PC-3 (cell line): ENCODE data around the gene OTUB1. TPM values are rescaled to one million over a fixed set of nuclear protein-coding genes. Genes with fewer than 3 reads are reported as not detected.

Experiments used
- ATAC-seq: fragments of 200-7000 bp; cut with Tn5 transposase; 2 replicates; pipeline ENCODE4 v1.9.1; 2020; ENCODE audit warnings: mild to moderate bottlenecking, moderate library complexity
- BruUV-seq: library from RNA; stranded (reverse); fragments of 400-500 nt; replicated peaks from 2 replicates; lab custom pipeline; 2021; lab: Mats Ljungman, UMichigan
- CTCF ChIA-PET: fragments of 300-600 bp; sonication (Branson Sonifier 250); formaldehyde crosslinking; loops from one replicate; lab custom pipeline; 2022; ENCODE audit warnings: antibody characterized with exemption; lab: Charles Lee
- POLR2A ChIA-PET: fragments of 300-600 bp; sonication (Branson Sonifier 250); formaldehyde crosslinking; loops from one replicate; lab custom pipeline; 2022; ENCODE audit warnings: antibody characterized with exemption; ENCODE audit not compliant: unreplicated experiment; lab: Charles Lee
- DNase-seq: peaks from one replicate; pipeline ENCODE4 v3.0.0-alpha.2; 2015
- H2AFZ ChIP-seq: fragments of 300-600 bp; sonication (generic); 2 replicates; pipeline ENCODE4 v1.6.0; 2016; ENCODE audit warnings: antibody characterized with exemption, low read length
- H3F3A ChIP-seq: fragments of 300-600 bp; sonication (generic); one replicate; pipeline ENCODE4 v1.6.0; 2017; ENCODE audit warnings: antibody characterized with exemption, low read length, control low read depth, mild to moderate bottlenecking; ENCODE audit not compliant: unreplicated experiment
- H3K27ac ChIP-seq: fragments of 300-600 bp; sonication (generic); 2 replicates; pipeline ENCODE4 v1.5.1; 2016; ENCODE audit warnings: mild to moderate bottlenecking, low read length
- H3K27me3 ChIP-seq: fragments of 300-600 bp; sonication (generic); 2 replicates; pipeline ENCODE4 v1.6.1; 2016; ENCODE audit warnings: low read length, mixed read lengths
- H3K36me3 ChIP-seq: fragments of 300-600 bp; sonication (generic); 2 replicates; pipeline ENCODE4 v1.6.1; 2016; ENCODE audit warnings: low read depth, mixed run types, low read length, mixed read lengths
- H3K4me1 ChIP-seq: fragments of 300-600 bp; sonication (generic); 2 replicates; pipeline ENCODE4 v1.5.1; 2016; ENCODE audit warnings: low read length; ENCODE audit not compliant: insufficient read depth
- H3K4me2 ChIP-seq: fragments of 300-600 bp; sonication (generic); 2 replicates; pipeline ENCODE4 v1.6.0; 2016; ENCODE audit warnings: low read length
- H3K4me3 ChIP-seq: fragments of 300-600 bp; sonication (generic); 2 replicates; pipeline ENCODE4 v1.5.1; 2016; ENCODE audit warnings: mild to moderate bottlenecking, low read length, mixed read lengths
- H3K79me2 ChIP-seq: fragments of 300-600 bp; sonication (generic); 2 replicates; pipeline ENCODE4 v1.6.1; 2017; ENCODE audit warnings: low read length, mixed read lengths
- H3K9ac ChIP-seq: fragments of 300-600 bp; sonication (generic); 2 replicates; pipeline ENCODE4 v1.6.0; 2016; ENCODE audit warnings: mild to moderate bottlenecking, low read length
- H3K9me2 ChIP-seq: fragments of 300-600 bp; sonication (generic); replicated peaks from 2 replicates; pipeline ENCODE4 v1.6.1; 2016; ENCODE audit warnings: mixed run types, low read length, mixed read lengths
- H3K9me3 ChIP-seq: fragments of 300-600 bp; sonication (generic); 2 replicates; pipeline ENCODE4 v1.6.1; 2016; ENCODE audit warnings: low read length, mixed read lengths
- H4K20me1 ChIP-seq: fragments of 300-600 bp; sonication (generic); 2 replicates; pipeline ENCODE4 v1.6.1; 2016; ENCODE audit warnings: low read length, mixed read lengths
- EZH2 ChIP-seq: fragments of 300-600 bp; sonication (generic); IDR thresholded peaks from one replicate; pipeline ENCODE4 v1.6.1; 2017; ENCODE audit warnings: antibody characterized with exemption, mild to moderate bottlenecking, low read length; ENCODE audit not compliant: unreplicated experiment
- EZH2phosphoT487 ChIP-seq: fragments of 300-600 bp; sonication (generic); IDR thresholded peaks from 2 replicates; pipeline ENCODE4 v1.6.1; 2018; ENCODE audit warnings: mild to moderate bottlenecking, antibody characterized with exemption, low read length, borderline replicate concordance
- intact Hi-C: fragments of 100-400 bp; cut with micrococcal nuclease; formaldehyde crosslinking; loops from 2 replicates; pipeline ENCODE4 v1.9.0; 2023
- total RNA-seq: library from RNA; depleted of rRNA; stranded (reverse); fragments of >200 nt; gene quantifications from 2 replicates; pipeline ENCODE4 v1.2.3, GENCODE V29; 2014
- TF ChIP-seq, protein P1 (sequence below): fragments of 300-600 bp; sonication (generic); conservative IDR thresholded peaks from 2 replicates; pipeline ENCODE4 v1.5.1; 2017; ENCODE audit warnings: antibody characterized with exemption, low read depth, mild to moderate bottlenecking, low read length

OTUB1 gene
- total RNA-seq, 1 experiment from 2014 or later, result 129 TPM

DNA sequence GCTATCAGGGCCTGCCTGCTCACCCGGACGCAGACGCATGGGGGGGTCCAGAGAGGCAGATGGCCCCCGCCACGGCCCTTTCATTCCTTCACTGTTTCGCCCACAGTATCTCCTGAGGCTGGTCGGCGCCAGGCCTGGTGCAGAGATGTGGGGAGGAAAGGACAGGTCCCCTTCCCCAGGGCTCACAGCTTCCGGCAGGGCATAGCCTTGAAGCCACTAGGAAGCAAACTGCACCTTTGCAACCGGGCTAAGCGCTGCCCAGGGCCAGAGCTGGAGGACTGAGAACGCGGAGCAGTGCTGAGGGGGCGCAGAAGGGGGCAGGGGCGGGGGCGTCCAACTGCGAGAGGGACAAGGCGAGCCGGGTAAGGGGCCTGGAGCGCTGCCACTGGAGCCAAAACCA lies 29.3 kb downstream of the OTUB1 start:
- no peak overlapping the region for H2AFZ ChIP-seq
- H3K79me2 ChIP-seq, result no peaks in the 10 kb centered on the region
- H4K20me1 ChIP-seq, result no peaks in the 10 kb centered on the region
- POLR2A ChIA-PET, result interaction anchor here (0.6 kb wide), 1 partner anchor 53 kb away, joined by 3 read pairs; no protein-coding TSS in a partner anchor
- no peak for DNase-seq
- no peaks in the 10 kb centered on the region for H3K27me3 ChIP-seq
- no peaks in the 10 kb centered on the region for H3K36me3 ChIP-seq
- no peaks in the 10 kb centered on the region for H3F3A ChIP-seq
- no TSS peak for BruUV-seq
- H3K4me1 ChIP-seq, result no peaks in the 10 kb centered on the region
- intact Hi-C loops, result no loop called here
- CTCF ChIA-PET, result interaction anchor here (0.6 kb wide), 1 partner anchor 285 kb away, joined by 6 read pairs; no protein-coding TSS in a partner anchor
- no peak overlapping the region for H3K4me3 ChIP-seq
- H3K9me3 ChIP-seq, result no peaks in the 10 kb centered on the region
- no peak overlapping the region for H3K27ac ChIP-seq
- H3K9me2 ChIP-seq, result no peaks in the 10 kb centered on the region
- TF ChIP-seq, protein P1, sequence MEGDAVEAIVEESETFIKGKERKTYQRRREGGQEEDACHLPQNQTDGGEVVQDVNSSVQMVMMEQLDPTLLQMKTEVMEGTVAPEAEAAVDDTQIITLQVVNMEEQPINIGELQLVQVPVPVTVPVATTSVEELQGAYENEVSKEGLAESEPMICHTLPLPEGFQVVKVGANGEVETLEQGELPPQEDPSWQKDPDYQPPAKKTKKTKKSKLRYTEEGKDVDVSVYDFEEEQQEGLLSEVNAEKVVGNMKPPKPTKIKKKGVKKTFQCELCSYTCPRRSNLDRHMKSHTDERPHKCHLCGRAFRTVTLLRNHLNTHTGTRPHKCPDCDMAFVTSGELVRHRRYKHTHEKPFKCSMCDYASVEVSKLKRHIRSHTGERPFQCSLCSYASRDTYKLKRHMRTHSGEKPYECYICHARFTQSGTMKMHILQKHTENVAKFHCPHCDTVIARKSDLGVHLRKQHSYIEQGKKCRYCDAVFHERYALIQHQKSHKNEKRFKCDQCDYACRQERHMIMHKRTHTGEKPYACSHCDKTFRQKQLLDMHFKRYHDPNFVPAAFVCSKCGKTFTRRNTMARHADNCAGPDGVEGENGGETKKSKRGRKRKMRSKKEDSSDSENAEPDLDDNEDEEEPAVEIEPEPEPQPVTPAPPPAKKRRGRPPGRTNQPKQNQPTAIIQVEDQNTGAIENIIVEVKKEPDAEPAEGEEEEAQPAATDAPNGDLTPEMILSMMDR, result no peak
- TF ChIP-seq EZH2phosphoT487 (no peak), EZH2 (no peak)
- no peak for ATAC-seq
- H3K9ac ChIP-seq, result no peak overlapping the region
- H3K4me2 ChIP-seq, result no peak overlapping the region

DNA sequence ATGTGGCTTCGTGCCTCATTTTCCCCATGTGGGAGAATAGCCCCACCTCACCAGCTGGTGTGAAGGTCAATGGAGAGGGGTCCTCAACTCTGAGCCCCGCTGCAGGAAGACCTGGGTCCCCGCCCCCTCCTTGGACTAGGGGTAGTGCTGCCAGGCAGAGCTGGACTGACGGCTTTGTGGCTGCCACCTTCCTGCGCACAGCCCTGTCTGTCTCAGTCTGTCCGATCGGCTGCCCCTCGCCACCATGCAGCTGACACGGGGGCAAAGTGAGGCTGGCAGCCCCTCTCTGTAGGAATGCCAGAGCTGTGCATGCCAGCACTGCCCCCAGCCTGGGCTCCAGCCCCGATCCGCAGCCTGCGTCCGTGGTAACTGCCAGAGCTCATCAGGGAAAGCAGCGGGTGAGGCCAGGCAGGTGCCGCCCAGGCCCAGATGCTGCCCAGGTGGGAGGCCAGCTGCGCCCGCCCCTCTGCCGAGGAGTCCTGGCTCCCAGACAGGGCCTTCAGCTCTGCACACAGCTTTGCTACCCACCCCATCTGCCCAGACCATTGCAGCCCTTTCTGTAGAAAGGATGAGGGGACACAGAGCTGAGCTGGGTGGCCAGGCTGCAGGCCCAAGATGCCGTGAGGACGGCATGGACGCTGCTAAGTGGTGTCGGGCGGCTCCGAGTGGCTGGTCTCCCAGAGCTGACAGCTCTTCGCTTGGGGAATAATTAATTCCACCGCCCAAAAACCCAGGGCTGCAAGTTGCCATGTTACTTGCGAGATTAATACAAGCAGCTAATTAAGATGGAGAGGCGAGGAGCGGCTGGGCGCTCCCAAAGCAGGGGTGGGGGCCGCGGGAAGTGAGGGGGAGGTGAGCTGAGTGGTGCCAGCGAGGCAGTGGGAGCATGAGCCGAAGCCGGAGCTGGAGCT lies 30.0 kb downstream of the OTUB1 start:
- ATAC-seq, result no peak
- no peaks in the 10 kb centered on the region for H3K36me3 ChIP-seq
- H2AFZ ChIP-seq, result no peak overlapping the region
- H3K9me3 ChIP-seq, result no peaks in the 10 kb centered on the region
- BruUV-seq, result no TSS peak
- no peak overlapping the region for H3K4me2 ChIP-seq
- DNase-seq, result no peak
- no peaks in the 10 kb centered on the region for H3K9me2 ChIP-seq
- no peak overlapping the region for H3K27ac ChIP-seq
- ChIA-PET CTCF (no interaction called here), POLR2A (interaction anchor here (0.6 kb wide), 1 partner anchor 53 kb away, joined by 3 read pairs; no protein-coding TSS in a partner anchor)
- H4K20me1 ChIP-seq, result no peaks in the 10 kb centered on the region
- no peaks in the 10 kb centered on the region for H3F3A ChIP-seq
- no peak overlapping the region for H3K9ac ChIP-seq
- no peak overlapping the region for H3K4me3 ChIP-seq
- intact Hi-C loops, result no loop called here
- no peaks in the 10 kb centered on the region for H3K4me1 ChIP-seq
- H3K27me3 ChIP-seq, result no peaks in the 10 kb centered on the region
- no peaks in the 10 kb centered on the region for H3K79me2 ChIP-seq
- TF ChIP-seq EZH2, result no peak
- no peak for TF ChIP-seq EZH2phosphoT487
- TF ChIP-seq, protein P1, result no peak

DNA sequence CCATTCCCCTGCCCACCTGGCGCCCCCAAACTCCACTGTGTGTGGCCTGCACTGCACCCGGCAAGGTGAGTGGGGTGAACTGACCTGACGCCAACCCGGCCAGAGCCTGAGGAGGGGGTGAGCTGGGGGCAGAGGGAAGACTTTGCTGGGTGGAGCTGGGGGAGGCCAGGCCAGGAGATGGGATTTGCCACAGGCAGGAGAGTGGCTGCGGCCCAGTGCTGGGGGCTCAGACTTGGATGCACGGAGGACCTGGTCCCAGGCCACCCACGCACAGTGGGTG lies 31.6 kb downstream of the OTUB1 start:
- Histone ChIP-seq H3K9ac (no peak overlapping the region), H3K4me1 (no peaks in the 10 kb centered on the region), H3K36me3 (no peaks in the 10 kb centered on the region), H3K9me3 (no peaks in the 10 kb centered on the region), H4K20me1 (no peaks in the 10 kb centered on the region), H3K27ac (no peak overlapping the region), H3K27me3 (no peaks in the 10 kb centered on the region), H3K4me3 (no peak overlapping the region), H3F3A (no peaks in the 10 kb centered on the region), H3K79me2 (no peaks in the 10 kb centered on the region), H3K9me2 (no peaks in the 10 kb centered on the region), H3K4me2 (no peak overlapping the region), H2AFZ (no peak overlapping the region)
- no TSS peak for BruUV-seq
- no peak for ATAC-seq
- no peak for TF ChIP-seq EZH2
- no peak for TF ChIP-seq EZH2phosphoT487
- TF ChIP-seq, protein P1, result no peak
- no peak for DNase-seq
- ChIA-PET CTCF (no interaction called here), POLR2A (no interaction called here)
- intact Hi-C loops, result no loop called here
